Measurements from ENCODE around the gene SET.
"Not testable (repeated sequence)": the region's sequence is repeated elsewhere in the genome, so short reads cannot be mapped to it uniquely, and the experiment has no call there.

SET gene, protein sequence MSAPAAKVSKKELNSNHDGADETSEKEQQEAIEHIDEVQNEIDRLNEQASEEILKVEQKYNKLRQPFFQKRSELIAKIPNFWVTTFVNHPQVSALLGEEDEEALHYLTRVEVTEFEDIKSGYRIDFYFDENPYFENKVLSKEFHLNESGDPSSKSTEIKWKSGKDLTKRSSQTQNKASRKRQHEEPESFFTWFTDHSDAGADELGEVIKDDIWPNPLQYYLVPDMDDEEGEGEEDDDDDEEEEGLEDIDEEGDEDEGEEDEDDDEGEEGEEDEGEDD

DNA sequence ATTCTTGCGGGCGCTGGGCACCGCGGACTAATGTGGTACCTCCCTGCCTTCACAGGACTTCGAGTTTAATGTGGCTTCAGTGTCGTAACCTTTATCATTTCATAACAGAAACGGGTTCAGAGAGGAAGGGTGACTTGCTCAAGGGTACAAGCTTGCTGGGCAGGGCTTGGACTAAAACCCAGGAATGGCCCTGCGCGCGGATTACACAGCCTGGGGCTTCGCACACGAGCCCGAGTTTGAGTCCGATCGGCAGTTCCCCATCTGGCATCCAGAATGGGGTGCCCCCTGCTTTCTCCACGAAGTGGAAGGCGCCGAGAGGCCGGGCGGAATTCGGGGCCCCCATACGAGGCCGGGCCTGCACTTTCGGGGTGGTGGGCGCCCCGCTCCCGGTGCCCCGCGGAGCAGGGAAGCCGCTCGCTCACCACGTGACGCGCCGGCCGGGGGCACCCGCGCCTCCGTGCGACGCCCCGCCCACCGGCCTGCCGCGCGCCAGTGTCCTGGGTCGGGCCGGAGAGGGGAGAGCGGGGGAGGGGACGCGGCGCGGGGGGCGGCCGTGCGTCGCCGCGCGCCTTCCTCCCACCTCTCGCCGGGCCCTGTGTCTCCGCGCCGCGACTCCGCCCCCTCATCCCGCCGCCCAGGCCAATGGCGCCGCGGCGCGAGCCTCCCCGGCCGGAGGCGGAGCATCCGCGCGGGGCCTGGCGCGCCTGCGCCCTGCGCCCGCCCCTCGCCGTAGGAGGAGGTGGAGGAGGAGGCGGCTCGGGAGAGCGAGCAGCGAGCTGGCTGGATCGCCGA lies at the start of gene SET:
TSS of gene SET (plus strand) at position 722 of the 792 bp plus-strand sequence. CDS start 361 bp downstream, outside the sequence.
- H3K4me3 ChIP-seq (replicated peaks; ENCODE audit: low read depth, low read length): peak within 1 kb of the TSS; percentile 93
- DNase-seq (ENCODE audit: low read depth): peak; percentile 94
- TF ChIP-seq, protein P1, sequence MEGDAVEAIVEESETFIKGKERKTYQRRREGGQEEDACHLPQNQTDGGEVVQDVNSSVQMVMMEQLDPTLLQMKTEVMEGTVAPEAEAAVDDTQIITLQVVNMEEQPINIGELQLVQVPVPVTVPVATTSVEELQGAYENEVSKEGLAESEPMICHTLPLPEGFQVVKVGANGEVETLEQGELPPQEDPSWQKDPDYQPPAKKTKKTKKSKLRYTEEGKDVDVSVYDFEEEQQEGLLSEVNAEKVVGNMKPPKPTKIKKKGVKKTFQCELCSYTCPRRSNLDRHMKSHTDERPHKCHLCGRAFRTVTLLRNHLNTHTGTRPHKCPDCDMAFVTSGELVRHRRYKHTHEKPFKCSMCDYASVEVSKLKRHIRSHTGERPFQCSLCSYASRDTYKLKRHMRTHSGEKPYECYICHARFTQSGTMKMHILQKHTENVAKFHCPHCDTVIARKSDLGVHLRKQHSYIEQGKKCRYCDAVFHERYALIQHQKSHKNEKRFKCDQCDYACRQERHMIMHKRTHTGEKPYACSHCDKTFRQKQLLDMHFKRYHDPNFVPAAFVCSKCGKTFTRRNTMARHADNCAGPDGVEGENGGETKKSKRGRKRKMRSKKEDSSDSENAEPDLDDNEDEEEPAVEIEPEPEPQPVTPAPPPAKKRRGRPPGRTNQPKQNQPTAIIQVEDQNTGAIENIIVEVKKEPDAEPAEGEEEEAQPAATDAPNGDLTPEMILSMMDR (IDR thresholded peaks at IDR 0.05; ENCODE audit: low read length, missing control alignments): no peak

GRCh38 chr9:128640603-128641002 lies 48.4 kb upstream of the SET start:
- H3K4me3 ChIP-seq (replicated peaks; ENCODE audit: low read depth, low read length): no peak overlapping the region
- DNase-seq (ENCODE audit: low read depth): no peak
- TF ChIP-seq, protein P1 (IDR thresholded peaks at IDR 0.05; ENCODE audit: low read length, missing control alignments): no peak

DNA sequence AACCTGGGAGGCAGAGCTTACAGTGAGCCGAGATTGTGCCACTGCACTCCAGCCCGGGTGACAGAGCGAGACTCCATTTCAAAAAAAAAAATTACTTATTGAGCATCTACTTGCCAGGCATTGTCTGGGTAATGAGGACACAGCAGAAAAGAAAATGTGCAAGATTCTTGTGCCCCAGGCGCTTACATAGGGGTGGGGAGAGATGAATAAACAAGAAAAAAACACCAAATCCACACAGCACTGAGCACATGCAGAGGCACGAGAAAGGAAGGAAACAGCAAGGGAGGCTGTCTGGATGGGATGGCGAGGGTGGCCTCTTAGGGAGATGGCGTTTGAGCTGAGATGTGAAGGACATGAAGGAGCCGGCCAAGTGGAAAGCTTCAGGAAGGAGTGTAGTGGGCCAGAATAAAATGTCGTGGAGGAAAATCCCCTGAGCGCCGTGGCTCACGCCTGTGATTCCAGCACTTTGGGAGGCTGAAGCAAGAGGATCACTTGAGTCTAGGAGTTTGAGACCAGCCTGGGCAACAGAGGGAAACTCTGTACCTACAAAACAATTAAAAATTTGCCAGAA lies 46.3 kb upstream of the SET start:
- no peak for DNase-seq (ENCODE audit: low read depth)
- TF ChIP-seq, protein P1 (IDR thresholded peaks at IDR 0.05; ENCODE audit: low read length, missing control alignments): no peak
- H3K4me3 ChIP-seq (replicated peaks; ENCODE audit: low read depth, low read length): no peak overlapping the region

DNA sequence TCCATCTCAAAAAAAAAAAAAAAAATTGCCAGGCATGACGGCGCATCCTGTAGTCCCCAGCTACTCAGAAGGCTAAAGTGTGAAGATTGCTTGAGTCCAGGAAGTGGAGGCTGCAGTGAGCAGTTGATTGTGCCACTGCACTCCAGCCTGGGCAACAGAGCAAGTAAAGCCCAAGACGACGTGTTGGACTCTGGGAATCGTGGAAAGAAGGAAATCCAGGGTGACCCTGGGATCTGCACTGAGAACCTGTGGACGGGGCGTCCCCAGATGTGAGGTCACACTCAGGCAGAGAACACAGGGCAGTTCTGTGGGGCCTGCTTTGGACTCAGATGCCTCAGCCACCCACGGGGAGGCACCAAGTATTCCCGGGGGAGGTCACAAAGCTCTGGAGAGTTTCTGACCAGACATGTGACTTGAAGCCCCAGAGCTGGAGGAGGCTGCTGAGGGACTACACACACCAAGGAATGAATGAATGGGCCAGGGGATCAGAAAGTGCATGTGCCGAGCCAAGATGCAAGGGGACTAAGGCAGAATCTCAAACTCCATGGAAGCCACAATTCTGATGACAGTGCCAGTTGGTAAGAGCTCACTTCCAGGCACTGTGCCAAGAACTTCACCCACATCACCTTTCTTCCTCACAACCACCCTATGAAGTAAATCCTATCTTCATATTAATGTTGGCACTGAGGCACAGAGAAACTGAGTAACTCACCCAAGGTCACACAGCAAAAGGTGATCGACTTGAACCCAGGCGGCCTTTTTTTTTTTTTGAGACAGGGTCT lies 45.3 kb upstream of the SET start:
- TF ChIP-seq, protein P1 (IDR thresholded peaks at IDR 0.05; ENCODE audit: low read length, missing control alignments): no peak
- DNase-seq (ENCODE audit: low read depth): no peak
- H3K4me3 ChIP-seq (replicated peaks; ENCODE audit: low read depth, low read length): no peak overlapping the region

DNA sequence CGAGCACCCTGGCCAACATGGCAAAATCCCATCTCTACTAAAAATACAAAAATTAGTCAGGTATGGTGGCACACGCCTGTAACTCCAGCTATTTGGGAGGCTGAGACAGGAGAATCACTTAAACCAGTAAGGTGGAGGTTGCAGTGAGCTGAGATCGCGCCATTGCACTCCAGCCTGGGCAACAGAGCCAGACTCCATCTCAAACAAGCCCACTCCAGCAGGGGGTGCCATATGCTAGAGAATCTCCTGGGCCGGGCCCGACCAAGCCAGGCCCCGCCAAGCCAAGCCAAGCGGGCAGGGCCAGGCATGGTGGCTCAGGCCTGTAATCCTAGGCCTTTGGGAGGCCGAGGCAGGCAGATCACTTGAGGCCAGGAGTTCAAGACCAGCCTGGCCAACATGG lies 40.8 kb upstream of the SET start:
- TF ChIP-seq, protein P1 (IDR thresholded peaks at IDR 0.05; ENCODE audit: low read length, missing control alignments): peak; percentile 22
- peak; percentile 58 for DNase-seq (ENCODE audit: low read depth)
- not testable (repeated sequence) for H3K4me3 ChIP-seq (replicated peaks; ENCODE audit: low read depth, low read length)

DNA sequence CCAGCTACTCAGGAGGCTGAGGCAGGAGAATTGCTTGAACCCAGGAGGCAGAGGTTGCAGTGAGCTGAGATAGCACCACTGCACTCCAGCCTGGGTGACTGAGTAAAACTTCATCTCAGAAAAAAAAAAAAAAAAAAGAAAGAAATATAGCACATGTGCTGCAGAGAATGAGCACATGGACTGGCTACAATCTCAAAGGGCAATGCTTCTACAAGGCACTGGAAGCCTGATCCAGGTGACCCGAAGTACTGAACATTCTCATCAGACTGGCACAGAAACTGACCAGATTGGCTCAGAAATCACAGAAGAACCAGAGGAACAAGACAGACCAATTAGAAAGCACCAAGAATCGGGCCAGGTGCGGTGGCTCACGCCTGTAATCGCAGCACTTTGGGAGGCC lies 37.2 kb upstream of the SET start:
- TF ChIP-seq, protein P1 (IDR thresholded peaks at IDR 0.05; ENCODE audit: low read length, missing control alignments): no peak
- H3K4me3 ChIP-seq (replicated peaks; ENCODE audit: low read depth, low read length): no peak overlapping the region
- no peak for DNase-seq (ENCODE audit: low read depth)

Data from fibroblast of pulmonary artery (primary cell).